Fibroblast of gingiva (primary cell): ENCODE results near the gene IPCEF1.
A peak's percentile ranks its signal among the peaks of the same experiment; 100 is the strongest.

Source experiments
- DNase-seq: peaks from one replicate; pipeline ENCODE4 v3.0.0-alpha.2; 2011; ENCODE audit warnings: low read depth

IPCEF1 gene

DNA sequence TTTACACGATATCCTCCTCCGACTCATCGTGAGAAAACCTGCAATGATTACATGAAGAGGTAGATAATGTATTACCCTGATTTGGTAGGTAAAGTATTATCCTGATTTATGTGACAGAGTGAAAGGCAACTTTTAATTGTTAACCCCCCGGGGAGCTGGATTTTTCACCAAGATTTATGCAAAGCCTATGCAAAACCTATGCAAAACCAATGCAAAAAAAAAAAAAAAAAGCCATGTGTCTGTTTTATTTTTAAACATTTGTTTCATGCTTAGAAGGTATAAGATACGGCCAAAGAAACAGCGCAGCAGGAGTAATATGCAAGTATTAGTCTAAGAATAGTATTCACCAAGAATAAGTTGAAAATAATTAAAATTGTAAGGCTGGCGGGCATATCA is 109.9 kb downstream of the IPCEF1 start:
- no peak for DNase-seq

DNA sequence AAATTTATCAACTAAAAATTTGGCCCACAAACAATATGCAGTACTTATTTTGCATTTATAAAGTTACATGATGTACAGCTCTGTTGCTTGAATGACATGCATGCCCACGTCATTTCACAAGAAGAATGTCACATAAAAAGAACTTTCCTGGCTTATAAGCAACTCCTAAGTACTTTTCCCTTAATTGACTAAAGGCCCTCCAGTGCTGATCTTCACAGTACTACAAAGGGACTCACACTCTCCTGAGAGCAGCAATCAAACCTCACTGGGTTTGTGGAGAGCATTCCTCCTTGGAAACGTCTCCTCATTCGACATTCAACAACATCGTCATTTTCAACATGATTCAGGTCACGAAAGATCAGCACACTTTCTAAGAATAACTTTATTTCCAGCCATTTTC is 111.1 kb downstream of the IPCEF1 start:
- DNase-seq: no peak

DNA sequence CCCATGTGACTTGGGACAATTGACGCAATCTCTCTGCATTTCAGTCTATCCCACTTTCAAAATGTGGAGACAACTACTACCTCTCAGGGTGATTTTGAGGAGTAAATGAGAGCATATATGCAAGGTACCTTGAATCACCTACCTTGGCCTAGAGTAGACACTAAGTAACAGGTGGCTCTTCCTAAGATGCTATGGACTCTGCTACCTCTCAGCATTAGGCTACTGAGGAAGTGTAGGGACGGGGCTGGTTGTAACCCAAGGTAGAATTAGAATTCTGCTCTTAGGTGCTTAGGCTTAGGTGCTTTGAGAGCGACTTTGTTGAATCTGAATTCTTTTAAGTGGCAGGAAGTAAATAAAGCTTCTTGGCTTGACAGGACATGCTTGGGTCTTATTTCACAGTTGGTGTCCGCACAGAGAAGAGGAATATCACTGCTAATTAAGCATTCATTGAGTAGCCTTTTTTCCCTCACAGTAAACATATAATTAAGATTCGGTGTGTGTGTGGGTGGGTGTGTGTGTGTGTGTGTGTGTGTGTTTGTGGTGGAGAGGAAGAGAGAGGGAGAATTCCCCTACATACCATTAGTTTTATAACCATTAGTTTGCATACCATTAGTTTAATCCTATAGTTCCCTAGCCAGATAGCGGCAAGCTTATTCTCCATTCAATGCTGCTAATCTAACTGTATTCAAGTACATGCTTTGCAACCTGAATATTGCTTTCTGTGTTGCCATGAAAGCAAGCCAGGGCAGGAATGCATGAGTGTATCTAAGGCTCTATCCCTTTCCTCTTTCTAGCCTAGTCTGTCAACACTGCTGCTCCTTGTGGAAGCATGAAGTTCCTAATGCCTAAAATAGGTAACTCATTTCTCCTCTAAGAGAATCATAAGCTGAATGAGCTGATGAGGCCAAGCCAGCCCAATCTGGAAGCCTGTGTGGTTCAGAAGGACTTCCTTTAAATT is 112.5 kb downstream of the IPCEF1 start:
- DNase-seq: no peak

- no peak for DNase-seq
Observed at GRCh38 chr6:154242617-154243357, 113.8 kb downstream of the IPCEF1 start.

- no peak for DNase-seq
Observed at GRCh38 chr6:154241581-154241980, 115.0 kb downstream of the IPCEF1 start.

DNA sequence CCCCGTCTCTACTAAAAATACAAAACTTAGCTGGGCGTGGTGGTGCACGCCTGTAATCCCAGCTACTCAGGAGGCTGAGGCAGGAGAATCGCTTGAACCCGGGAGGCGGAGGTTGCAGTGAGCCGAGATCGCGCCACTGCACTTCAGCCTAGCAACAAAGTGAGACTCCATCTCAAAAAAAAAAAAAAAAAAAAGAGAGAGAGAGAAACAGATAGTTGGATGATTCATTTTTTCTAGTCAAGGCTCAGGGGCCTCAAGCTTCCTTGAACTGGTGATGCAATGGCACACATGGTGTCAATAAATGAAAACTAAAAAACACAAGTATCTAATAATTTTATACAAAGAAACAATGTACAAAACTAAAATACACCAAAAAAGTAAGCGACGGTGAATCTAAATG is 115.5 kb downstream of the IPCEF1 start:
- peak; percentile 73 for DNase-seq

DNA sequence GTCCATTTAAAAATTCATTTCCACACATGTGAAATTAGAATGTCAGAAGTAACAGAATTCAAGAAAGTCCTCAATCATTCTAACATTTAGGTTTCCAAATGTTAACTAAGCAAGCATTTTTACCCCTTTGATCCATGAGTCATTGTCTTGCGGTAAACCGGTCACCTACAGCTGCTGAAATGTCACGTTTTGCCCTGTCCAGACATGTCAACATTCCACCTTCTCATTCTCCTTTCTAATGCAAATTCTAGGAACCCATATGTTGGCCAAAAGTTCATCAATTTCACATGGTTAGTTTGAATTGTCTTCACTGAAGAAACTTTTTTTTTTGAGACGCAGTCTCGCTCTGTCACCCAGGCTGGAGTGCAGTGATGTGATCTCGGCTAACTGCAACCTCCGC is 117.2 kb downstream of the IPCEF1 start:
- DNase-seq: no peak

DNA sequence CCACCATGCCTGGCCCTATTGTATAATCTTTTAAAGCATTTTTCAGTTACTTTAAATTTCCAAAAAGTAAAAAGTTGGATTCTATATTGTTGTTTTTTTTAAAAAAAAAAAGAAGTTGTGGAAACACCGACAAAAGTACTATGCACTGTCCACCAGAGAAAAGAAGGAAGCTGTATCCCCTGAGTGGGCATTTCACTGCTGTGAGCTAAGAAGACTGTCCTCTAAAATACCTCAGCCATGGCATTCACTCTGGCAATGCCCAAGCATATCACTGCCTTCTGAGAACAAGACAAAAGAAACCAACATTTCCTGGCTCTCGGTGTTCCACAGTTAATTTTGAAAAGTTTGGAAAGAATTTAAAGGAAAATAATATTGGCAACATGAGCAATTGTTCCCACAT is 117.8 kb downstream of the IPCEF1 start:
- DNase-seq: no peak

DNA sequence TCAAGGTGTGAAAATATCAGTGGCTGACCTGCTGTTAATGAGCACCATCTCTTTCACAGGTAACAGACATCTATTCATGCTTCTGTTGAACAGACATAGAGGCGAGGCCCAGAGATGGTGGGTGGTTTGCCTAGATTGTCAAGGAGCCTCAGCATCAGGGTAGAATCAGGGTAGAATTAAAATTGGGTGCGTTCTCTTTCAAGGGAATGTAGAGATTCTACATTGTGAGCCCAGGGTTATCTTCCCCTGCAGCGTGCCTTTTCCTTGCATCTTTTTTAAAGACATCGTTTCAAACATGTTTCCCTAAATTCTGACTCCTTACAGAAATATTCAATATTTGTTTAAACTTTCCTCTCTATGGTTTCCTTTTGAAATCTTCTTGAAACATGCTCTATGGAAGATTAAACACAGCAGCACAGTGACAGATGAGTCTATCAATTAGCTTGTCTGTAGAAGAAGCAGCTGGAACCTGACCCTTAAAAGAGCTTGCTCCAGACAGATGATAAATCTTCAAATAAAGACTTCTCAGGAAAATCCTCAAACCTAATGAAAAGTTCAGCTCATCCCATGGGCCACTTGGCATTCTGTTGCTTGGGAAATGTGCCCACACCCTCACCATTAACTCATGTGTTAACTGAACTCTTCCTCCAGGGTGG is 119.8 kb downstream of the IPCEF1 start:
- DNase-seq: no peak

DNA sequence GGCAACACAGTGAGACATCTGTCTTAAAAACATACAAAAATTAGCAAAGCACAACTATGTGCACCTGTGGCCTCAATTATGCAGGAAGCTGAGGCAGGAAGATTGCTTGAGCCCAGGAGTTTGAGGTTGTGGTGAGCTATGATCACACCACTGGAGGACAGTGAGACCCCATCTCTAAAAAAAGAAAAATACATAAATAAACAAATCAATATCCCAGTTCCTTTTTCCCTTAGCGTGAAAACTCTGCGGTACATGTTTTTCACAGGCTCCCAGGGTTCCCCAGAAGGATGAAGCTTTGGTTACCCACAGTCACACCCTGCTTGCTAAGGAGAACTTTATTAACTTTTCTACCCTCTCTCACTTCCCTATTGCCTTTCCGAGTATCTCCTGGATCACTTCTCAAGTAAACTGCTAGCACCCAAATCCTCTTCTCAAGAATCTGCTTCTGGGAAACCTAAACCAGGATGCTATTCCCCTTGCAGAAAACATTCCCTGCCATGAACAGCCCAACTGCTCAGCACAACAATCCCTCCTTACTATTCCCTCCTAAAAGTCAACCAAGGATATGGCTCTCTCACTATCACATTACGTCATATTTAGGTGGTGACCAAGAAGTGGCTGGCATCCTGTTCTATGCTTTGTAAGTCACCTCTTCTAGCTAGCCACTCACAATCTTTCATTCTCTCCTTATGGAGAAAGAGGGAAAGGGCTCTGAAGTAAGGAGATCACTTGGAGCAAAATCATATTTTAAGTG is 122.4 kb downstream of the IPCEF1 start:
- no peak for DNase-seq

- DNase-seq: no peak
Observed at GRCh38 chr6:154233383-154233782, 123.2 kb downstream of the IPCEF1 start.

DNA sequence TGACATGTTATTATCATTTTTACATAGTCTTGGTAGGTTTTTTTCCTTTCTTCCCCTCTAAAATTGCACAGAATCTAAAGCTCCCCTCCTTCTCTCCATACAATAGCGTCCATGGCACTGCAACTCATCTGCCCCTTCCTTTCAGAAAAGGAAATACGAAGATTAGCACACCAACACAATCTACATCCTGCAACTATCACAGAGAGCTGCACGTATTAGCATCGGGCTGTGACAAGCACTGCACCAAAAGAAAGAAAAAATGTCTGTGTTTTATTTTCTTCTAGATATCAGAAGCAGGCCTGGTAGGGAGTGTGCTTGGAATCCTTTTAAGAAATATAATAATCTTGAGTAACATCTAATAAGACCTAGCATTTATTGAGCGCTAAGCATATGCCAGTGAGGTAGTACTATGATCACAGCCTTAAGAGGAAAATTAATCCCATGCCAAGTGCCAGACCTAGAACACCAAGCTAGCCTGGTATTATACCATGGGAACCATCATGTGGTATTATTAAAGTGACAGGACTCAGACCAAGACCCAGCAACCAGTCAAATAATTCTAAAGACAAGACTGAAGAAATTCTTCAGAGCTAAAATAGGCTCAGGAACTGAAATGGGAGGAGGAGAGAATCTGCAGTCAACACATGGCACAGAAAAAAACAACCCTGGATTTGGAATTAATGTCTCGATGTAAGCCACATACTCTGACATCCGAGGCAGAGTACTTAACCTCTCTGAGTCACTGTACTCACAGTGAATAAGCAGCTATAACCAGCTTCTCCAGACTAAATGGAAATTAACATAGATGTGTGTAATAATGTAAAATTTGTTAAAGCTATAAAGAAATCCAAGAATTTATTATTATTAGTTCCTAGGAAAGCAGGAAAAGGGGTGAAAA is 124.3 kb downstream of the IPCEF1 start:
- DNase-seq: no peak

DNA sequence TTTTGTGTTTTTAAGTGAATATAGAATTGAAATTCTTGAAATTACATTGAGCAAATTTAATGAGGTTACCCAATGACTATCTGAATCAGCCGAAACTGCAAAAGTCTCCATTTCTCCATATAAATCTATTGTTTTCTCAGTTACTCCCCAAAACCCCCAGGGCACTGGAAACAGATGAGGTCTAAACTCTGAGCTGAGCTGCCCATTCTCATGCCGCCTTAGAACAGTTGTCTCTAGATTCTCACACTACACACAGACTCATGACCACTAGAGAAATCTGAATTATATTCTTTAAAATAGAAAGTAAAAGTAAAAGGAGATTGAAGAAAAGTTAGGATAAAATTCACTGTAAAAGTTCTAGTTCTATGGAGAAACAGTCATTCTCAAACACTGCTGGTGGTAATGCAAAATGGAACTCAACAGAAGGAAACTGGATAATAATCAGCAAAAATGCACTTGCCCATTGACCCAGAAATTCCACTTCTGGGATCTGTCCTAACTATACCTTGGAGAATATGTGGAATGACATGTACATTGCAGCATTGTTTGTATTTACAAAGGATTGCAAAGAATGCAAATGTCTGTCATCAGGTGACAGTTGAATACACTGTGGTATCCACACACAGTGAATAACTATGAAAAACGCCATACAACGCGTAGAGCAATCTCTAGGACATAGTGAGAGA is 125.5 kb downstream of the IPCEF1 start:
- no peak for DNase-seq

DNA sequence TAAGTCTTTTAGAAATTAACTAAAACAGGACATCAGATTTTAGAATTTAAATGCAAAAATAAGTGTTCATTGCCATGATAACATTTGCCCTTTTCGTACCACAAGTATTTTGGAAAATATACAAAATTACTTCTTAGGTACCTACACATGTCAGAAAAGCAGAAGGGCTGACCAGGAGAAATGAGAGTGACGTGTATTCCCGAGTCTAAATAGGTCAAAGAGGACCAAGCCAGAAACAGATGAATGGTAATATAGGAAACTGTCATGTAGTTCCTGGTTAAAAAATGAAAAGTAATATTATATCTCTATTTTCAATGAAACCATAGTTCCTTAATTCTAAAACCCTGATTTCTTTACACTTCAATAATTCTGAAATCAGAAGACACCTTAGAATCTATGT is 126.2 kb downstream of the IPCEF1 start:
- no peak for DNase-seq

DNA sequence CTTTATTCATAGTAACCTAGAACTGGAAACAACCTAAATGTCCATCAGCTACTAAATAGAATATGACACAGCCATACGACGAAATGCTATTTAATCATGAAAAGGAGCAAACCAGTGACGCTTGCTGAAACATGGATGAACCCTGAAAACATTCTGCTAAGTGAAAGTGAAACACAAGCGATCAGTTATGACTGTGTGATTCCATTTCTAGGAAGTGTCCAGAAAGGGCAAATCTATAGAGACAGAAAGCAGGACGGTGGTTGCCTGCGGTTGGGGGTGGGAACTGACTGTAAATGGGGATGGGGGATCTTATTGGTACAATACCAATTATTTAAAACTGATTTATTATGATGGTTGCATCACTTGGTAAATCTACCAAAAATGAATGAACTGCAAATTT is 126.8 kb downstream of the IPCEF1 start:
- no peak for DNase-seq

- DNase-seq: no peak
Observed at GRCh38 chr6:154228521-154228905, 128.1 kb downstream of the IPCEF1 start.

DNA sequence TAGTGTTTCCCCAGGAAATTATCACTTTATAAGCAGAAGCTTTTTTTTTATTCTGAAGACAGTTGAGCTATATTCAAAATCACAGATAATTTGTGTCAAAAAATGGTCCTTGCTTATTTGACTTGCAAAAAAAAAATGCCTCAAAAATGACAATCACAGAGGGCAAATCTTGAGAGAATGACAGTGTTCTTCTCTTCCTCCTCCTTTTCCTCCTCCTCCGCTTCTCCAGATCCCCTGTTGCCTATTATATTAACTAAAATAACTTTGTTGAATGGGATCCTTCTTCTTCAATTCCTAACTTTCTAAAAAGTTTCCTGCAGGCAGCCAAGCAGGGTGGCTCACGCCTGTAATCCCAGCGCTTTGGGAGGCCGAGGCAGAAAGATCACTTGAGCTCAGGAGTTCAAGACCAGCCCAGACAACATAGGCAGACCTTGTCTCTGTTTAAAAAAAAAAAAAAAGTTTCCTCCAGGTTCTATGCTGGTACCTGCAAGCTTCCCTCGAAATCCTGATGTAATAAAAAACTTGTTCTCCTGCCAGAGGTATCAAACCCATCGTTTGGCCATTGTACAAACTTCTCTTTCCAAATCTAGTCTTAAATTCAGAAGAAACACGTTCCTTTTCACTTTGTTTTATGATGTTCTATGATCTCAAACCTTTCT is 128.6 kb downstream of the IPCEF1 start:
- no peak for DNase-seq

GRCh38 chr6:154226461-154226860 is 130.1 kb downstream of the IPCEF1 start:
- no peak for DNase-seq

DNA sequence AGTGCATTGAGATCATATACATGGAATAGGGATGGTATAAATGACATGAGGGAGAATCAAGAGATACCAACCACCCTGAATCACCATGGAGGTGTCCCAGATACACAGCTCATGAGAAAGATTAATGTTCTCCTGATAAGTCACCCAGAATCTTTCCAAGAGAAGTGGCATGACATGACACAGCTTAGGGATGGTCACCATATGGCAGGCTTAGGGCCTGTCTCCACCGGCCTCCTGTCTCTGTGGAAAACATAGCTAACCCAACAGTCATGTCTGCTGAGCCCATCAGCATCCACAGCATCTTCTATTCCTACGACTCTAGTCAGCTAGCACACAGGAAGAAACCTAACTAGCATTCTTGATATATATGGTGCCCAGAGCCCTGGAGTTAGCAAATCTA is 133.3 kb downstream of the IPCEF1 start:
- DNase-seq: no peak

DNA sequence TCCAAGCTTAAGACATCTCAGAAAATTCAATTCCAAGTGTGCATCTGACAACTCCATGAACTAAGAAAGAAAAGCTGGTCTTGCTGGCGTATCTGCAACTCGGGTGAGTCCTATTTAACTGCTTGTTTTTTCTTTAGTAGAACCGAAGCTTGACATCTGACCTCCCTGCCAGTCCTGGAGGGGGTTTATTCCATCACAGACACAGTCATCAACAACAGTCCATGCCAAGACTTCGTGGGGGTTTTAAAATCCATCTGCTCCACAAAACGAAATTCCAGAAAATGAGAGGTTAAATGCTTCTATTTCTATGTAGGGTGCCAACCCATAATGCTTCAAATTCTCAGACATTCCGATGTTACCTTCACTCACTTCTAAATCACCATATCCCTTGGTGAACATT is 133.9 kb downstream of the IPCEF1 start:
- no peak for DNase-seq
